Measurements from ENCODE around the gene PEMT.
A peak's percentile ranks its signal among the peaks of the same experiment; 100 is the strongest.

PEMT gene

DNA sequence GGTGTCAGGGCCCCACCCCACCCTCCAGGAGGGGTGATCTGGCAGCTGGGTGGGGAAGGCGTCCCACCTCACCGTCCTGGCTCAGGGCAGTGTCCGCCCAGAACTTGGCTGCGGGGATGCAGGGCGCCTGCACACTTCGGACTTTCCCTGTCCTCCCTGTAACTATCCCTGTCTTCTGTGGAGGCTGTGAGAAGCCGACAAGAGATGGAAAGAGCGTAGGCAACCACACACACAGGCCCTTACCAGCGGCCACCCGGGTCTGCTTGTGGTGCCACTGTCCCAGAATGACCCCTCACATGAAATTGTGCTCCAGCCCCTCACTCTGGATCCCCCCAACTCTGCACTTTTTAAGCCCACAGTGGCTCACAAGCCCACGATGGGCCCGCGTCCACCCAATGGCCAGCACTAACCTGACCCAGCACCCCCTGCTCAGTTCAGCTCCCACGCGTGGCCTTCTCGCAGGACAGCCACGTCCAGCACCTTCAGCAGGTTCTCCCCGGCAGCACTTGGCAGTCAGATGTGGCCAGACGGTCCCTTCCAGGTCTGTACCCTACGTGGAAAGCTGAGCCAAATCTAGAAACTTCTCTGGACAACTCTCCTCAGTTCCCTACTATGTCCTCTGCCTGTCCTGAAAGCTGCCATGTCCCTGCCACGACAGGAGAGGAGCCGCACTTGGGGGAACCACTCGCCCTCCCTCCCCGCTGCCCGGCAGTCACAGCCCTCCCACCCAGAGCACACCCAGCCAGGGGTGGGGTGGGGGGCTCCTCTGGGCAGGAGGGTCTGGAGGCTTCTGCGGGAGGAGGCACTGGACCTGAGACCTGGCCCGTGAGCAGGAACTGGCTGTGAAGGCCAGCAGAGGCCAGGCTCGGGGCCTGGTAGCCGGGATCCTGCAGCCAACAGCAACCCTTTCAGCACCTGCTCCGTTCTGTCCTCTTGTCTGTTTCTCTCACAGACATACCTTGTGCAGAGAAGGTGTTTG is 38.0 kb downstream of the PEMT start:
- no peak for DNase-seq (ENCODE audit: low spot score)

DNA sequence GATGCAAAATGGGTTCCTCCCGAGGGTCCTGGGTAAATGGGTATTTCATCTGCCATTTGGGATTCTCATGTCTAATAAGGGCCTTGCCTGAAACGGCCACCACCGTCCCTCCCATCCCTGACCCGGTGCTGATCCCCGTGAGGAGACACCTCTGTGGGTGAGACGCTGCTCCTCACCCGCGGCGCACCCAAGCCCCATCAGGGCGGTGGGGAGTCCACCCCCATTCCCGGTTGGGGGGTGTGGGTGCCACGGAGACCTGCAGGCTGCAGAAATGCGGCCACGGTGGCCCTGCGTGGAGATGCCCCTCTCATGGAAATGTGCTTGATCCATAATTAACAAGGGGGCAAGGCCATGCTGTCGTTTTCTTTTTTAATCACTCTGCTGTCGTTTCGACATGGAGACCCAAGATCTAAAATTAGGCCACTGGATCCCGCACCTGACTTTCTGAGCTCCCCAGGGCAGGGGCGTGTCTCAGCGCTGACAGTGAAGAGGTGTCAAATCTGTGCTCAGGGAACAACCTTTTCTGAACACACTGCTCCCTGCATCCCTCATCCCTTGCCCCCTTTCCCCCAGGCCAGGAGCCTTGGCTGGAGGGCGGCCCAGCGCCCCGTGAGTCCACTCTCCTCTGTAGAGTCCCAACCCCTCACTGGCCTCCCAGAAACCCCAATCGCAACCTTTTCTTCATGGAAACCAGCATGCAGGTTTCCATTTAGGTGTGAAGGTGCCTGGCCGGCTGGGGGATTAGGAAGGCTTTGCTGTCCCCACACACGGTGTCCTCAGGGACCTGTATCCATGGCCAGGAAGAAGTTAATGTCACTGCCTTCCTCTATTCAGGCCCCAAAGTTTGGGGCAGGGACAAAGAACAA is 38.9 kb downstream of the PEMT start:
- no peak for DNase-seq (ENCODE audit: low spot score)

DNA sequence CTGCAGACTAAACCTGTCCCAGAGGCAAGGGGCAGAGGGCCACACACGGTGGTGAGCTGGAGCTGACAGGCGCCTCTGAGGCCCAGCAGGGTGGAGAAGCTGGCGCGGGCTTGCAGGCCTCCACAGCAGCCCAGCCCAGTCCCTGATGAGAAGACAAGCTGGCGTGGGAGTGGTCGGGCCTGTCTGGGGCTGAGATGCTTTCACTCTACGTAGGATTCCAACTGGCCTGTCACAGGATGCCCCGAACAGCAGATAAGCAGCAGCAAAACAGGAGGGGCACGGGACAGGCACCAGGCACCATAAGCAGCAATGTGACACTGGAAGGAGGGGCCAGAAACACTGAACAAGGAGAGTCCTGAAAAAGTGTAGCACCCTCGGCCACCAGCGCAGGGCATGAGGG is 40.1 kb downstream of the PEMT start:
- no peak for DNase-seq (ENCODE audit: low spot score)

DNA sequence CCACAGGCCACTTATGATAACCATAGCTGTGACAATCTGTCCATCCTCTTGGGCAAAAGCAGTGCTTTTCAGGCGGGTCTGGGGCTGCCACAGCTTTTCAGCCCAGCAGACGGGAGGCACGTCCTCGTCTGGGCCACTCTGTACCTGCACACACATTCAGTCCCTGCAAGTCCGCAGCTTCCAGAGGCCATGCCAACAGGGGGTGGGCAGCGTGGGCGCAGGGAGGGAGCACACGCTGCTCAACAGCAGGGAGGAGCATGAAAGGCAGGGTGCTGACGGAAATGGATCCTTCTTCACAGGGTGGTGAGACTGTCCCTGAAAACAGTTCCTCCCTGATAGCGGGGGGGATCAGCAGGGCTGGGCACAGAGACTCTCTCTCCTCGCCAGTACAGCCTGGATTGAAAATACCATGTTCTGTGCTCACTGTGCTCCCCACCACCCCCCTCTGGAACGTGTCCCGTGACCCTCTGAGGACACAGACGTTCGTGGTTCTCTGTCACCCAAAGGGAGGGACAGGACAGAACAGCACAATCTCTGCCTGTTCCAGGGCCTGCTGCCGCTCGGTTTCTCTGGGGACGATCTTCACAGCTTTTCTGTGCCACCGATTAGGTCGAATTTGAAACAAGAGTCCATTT is 41.7 kb downstream of the PEMT start:
- no peak for DNase-seq (ENCODE audit: low spot score)

DNA sequence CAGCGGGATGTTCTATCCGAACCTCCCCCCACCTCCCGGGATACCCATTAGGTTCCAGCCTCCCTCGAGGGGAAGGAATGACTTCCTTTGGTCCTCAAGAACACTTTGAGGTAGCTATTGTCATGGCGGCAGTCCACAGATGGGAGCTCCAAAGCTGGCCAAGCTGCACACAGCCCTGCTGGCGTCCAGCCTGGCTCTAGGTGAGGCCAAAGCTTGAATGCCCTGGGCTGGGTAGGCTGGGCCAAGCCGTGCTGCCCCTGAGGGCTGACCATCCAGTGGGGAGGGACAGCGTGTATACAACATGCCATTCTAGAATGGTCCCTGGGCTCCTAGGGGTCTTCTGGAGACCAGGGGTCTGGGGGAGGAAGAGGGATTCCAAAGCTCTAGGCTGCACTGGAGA is 43.5 kb downstream of the PEMT start:
- no peak for DNase-seq (ENCODE audit: low spot score)

DNA sequence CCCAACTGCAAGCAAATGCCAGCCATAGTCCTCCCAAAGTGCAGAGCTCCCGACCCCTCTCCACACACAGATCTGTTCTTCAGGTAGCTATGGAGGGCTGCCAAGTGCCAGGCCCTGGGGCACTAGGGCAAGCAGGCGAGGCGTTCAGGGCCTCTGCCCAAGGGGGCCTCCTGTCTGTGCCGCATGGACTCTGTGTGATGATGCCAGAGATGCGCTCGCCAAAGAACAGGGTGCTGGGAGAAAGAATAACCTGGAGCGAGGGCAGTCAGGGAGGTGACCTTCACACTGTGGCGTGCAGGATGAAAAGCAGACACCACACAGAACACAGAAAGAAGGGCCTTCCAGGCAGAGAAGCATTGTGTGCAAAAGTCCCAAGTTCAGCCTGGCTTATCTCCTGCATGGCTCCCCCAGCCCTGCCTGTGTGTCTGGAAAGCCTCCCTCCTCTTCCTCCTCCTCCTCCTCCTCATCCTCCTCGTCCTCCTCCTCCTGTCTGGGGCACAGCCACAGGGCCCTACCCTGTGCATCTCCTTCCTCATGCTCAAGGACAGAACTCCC is 44.2 kb downstream of the PEMT start:
- no peak for DNase-seq (ENCODE audit: low spot score)

DNA sequence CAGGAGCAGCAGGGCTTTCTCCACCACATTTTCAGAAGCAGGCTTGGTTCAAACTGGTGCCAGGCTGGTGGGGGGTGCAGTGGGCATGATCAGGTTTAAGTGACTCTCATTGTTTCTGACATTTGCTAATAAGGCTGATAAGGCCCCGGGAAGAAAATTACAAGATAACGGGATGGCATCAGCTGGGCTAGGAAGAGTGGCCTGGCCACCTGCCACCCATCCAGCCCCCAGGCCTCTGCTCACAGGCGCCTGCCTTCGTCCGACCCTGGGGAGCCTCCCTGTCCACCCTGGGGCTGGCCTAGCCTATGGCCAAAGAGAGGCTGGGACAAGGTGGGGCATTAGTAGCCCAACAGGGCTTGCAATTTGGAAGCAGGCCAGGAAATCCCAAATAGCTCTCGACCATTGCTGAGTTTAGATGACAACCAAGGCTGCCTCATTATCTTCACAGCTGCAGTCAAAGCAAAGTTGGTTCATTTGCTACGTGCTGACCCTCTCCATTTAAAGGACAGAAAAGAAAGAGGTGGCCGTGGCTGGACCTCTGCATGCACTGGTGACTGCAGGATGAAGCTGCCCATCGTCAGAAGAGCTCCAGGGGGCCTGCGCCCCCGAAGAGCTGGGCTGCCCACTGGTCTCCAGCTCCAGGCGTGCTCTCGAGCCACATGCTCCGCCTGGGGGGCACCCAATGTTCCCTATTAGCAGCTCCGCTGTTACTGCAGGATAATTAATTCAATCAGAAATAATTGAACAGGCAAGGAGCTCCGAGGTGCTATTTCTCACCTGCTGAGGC is 44.9 kb downstream of the PEMT start:
- DNase-seq (ENCODE audit: low spot score), result no peak

DNA sequence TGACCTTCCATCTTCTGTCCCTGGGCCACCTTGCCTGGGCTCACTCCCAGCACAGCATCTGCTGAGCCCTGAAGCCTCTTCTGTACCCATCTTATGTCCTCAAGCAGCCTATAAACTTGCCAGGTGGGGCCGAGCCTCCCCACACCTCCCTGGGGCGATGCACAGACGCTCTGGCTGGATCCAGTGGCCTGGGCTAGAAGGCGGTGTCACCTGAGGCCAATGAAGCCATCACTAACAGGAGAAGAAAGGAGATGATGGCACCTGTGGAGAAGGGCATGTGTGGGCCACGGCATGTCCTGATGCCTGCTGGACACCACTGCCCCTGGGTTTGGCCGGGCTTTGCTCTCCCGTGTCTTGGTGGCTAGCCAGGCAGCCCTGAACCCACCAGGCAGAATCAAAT is 45.5 kb downstream of the PEMT start:
- no peak for DNase-seq (ENCODE audit: low spot score)

DNA sequence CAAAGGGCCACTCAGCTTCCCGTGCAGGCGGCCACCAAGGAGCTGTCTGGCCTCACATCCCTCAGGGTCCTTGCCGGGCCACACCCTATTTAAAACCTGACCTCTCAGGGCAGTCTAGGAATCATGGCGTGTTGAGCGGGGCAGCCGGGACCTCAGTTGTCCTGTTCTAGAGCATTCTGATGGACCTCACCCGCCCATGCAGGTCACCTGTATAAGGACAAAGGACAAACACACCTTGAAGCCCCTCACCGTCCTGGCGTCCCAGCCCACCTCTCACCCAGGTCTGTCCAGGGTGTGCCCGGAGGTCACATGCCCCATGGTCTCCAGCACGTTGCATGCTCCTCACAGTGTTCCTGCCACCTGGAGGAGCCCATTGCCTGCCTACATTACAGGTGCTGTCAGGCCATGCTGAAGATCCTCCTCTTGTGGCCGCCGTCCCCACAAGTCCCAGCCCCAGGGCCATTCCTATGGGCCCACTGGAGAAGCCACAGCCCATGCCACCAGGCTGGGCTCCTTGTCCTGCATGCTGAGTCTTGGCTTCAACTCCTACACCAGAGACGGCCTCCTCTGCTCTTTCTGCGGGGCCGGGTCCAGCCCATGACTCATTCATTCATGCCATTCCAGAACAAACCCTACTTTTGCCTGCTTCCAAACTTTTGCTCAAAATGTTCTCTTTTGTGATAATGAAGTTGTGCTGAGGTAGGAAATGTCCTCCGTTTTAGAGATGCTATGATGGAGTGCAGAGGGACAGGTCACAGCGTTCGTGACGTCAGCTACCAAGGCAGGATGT is 46.3 kb downstream of the PEMT start:
- peak; percentile 75 for DNase-seq (ENCODE audit: low spot score)

DNA sequence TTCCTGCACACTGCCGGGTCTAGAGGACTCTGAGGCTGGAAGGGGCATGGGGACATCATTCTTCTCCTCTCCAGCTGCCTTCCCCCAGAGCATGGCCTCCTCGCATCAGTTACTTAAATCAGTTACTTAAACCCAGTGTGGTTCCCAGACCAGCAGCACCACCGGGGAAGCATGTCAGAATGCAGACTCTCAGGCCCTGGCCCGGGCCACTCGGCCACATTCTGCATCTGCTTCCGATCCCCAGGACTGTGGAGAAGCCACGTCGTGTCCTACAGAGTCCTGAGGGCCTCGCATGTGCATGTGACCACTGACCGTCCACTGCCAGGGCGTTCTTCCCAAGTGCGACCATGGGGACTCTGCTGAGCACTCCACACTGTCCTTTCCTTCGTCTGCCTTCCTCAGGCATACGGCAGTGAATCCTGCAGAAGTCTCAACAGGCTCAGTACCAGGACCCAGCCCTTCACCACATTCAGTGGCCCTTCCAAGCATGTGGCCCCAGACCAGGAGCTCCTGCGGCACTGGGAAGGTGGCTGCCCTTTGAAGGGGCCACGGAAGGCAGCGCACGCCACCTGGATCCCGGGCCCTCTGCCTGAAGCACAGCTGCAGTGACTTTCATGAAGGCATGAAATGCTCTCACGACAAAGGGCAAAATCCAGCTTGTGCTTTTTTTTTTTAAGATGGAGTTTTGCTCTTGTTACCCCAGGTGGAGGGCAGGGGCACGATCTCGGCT is 48.4 kb downstream of the PEMT start:
- DNase-seq (ENCODE audit: low spot score), result no peak

DNA sequence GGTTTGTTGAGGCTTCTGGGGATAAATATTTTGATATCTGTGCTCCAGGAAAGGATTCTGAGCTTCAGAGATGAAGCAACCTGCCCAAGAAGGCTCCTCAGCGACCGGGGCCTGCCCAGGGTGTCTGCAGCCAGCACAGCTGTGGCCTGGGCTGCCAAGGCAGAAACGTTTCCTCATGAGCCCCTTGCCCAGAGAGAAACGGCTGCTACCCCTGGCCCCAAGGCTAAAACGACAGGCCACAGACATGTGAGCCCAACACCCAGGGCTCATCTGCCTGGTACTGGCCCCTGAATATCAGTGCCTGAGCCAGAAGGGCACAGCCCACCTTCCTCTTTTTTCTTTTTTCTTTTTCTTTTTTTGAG is 49.9 kb downstream of the PEMT start:
- DNase-seq (ENCODE audit: low spot score), result no peak

DNA sequence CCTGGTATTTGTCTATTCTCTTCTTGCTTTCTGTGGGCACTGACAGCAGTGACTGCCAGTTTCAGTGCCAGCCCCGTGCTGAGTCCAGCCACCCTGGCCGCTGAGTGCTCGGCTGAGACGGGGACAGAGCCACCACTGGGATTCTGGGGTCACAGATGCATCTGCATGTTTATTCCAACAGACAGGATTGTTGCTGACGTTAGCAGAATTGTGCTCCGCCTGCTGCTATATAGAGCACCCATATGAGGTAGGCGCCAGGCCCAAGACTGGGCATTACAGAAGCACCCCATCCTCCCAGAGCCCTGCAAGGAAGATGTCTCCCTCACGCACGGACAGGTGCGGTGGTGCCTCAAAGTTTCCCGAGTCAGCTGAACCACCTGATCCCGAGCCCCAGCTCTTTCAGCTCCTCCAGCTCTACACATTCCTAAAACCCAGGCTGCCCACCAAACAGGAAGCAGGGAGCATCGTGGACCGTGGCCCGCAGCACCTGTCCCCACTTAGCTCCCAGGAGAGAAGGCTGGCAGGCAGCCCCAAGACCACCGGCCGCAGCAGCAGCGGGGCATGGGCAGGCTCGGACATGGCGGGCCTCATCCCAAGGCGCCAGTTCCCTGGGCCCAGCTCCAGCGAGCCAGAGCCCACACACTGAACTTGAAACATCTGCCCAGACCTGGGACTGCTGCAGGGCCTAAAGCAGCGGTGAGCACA is 50.4 kb downstream of the PEMT start:
- no peak for DNase-seq (ENCODE audit: low spot score)

DNA sequence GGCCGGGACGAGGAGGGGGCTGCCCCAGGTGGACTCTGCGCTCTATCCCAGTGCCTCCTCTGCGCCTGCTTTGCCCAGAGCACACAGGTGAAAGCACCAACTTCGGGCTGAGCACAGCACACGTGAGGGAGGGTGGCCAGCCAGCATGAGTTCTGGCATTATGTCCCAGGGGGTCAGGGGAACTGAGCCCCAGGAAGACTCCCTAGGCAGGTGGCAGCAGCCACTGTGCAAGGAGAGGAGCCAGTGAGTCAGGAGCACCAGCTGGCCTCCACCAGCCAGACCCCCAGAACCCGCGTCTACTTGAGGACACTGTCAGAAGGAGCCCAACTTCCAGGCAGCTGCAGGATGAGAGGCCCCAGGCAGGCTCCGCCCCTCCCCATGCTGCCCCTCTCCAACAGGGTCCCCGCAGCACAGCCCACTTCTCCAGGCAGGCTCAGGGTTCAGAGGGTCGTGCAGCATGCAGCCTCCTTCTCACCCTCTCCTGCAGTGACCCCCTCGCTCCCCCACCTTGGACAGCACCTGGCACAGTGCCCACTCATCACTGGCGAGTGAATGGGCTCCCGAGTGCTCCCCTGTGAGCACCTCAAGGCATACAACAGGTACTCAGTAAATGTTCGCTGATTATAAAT is 51.1 kb downstream of the PEMT start:
- DNase-seq (ENCODE audit: low spot score), result no peak

DNA sequence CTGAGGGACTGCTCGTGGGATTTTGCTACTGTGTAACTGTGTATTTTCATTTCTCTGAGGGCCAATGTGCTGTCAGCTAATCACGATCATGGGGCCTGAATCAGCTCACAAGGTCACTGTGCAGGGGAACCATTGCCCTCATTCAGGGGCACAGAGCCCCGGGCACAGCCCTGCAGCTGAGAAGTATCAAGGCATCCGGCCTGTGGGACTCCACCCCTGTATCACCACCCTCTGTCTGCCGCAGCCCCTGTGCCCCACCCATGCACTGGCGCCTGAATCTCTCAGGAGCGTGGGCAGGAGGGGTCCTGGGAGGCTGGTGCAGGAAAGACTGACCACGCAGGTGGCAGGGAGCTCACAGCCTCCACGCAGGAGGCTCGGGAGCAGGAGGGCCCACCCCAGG is 51.9 kb downstream of the PEMT start:
- no peak for DNase-seq (ENCODE audit: low spot score)

DNA sequence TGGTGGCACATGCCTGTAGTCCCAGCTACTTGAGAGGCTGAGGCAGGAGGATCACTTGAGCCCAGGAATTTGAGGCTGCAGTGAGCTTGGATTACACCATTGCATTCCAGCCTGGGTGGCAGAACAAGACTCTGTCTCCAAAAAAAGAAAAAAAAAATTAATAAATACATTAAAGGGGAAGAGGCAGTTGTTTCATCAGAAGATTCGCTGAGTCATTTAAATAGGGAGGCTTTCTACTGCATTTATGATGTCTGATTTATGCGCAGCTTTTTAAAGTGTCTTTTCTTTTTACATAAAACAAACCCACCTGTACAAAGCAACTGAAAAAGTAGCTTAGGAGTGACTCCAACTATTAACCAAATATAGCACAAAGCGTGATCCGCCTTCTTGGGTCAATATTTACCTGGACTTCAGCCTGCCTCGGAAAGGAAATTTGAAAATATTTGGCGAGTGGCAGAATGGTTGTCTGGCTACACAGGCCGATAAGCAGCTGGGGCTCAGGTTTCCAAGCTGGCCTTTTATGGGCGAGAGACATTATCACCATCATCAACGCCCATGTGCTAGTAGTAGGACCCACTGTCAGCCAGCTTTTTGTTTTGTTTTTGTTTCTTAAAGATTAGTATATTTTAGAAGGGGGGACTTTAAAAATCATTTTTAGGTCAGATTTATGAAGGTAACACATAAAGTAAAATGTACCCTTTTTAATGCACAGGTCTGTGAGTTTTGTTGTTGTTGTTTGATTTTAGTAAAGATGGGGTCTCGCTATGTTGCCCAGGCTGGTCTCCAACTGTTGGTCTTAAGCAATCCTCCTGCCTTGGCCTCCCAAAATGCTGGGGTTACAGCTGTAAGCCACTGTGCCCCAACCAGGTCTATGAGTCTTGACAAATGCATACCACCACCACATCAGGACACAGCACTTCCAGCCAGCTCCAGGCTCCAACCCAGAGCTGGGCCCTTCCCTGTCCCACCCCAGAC is 52.8 kb downstream of the PEMT start:
- no peak for DNase-seq (ENCODE audit: low spot score)

DNA sequence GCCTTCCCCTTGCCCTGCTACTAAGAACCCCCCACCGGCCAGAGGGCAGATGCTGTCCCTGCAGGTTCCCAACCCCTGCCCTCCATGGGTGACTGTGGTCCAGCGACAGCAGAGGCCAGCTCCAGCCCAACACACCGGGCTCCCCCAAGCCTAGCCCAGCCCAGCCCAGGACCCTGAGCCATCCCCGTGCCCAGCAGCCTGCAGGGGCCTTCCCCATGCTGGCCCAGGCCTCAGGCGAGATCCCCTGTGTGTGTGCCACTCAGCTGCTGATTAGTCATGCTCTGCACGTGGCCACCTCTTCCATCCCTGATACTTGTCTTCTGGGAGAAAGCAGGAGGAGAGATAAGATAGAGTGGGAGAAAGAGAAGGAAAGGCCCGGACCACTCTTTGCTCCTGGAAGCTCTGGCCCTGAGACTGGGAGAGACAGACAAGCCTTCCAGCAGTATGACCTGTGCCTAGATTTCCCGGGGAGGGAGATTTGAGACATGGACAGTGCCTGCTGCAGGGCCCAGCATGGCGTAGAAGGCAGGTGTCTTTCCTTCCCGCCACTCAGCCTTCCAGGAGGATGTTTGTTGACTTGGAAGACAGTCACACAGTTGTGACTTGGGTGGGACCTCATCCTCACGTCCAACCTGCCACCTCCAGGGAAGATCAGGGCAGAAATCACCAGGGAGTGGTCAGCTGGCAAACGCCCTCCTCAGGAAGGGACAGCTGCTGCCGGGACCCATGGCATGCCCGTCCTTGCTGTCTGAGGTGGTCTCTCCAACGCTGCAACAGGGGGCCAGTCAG is 54.0 kb downstream of the PEMT start:
- DNase-seq (ENCODE audit: low spot score), result no peak

DNA sequence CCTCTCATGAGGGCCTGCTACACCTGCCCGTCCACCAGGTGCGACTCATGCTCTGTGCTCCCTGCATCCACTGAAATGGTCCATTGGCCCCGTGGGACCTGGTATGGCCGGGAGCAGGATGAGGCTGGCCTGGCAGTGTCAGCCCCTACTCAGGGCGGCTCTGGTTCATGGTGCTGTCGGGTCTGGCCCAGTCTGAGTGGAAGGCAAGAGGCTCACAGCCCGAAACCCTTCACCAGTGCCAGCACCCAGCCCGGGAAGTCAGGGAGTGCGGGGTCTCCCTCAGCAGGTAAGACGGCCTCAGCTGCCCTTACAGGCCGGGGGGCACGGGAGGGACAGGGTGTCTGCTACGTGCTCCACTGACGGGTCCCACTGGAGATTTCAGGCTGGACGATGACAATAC is 54.8 kb downstream of the PEMT start:
- no peak for DNase-seq (ENCODE audit: low spot score)

Data from hepatic stellate cell (primary cell).